CD14-positive monocyte (primary cell): ENCODE results near the gene GLRX5. TPM values are rescaled to one million over a fixed set of nuclear protein-coding genes. Genes with fewer than 3 reads are reported as not detected.

Experiments
- DNase-seq, 3 donors: peaks; one replicate each; pipeline ENCODE4 v3.0.0-alpha.2; 2011 to 2022
- H2AFZ ChIP-seq: 2 replicates; pipeline ENCODE4 v1.6.0; 2012; ENCODE audit warnings: mild to moderate bottlenecking, low read depth, low read length, inconsistent platforms; ENCODE audit not compliant: insufficient read depth, poor library complexity, severe bottlenecking
- H3K27ac ChIP-seq, 2 donors: 1 replicate in 1 of 2; 2 replicates in 1 of 2; pipeline ENCODE4 v1.5.1; 2012 to 2013; ENCODE audit warnings: low read length in 2 of 2, control low read depth in 1 of 2, inconsistent platforms in 1 of 2, low read depth in 1 of 2, mild to moderate bottlenecking in 1 of 2
- H3K27me3 ChIP-seq, 2 donors: one replicate each; pipeline versions ENCODE4 v1.6.0 to v1.6.1; 2011 to 2013; ENCODE audit warnings: low read length in 2 of 2; ENCODE audit not compliant: control insufficient read depth in 2 of 2, insufficient read depth in 2 of 2
- H3K36me3 ChIP-seq, 2 donors: replicated peaks in 1 of 2; 1 replicate in 1 of 2; 2 replicates in 1 of 2; pipeline versions ENCODE4 v1.5.1 to v1.6.1; 2012 to 2013; ENCODE audit warnings: low read length in 2 of 2, control low read depth in 1 of 2, inconsistent platforms in 1 of 2, mild to moderate bottlenecking in 1 of 2; ENCODE audit not compliant: insufficient read depth in 2 of 2, control insufficient read depth in 1 of 2
- H3K4me1 ChIP-seq, 2 donors: 1 replicate in 1 of 2; 2 replicates in 1 of 2; pipeline versions ENCODE4 v1.5.1 to v1.6.1; 2012 to 2013; ENCODE audit warnings: low read length in 2 of 2, control low read depth in 1 of 2, inconsistent platforms in 1 of 2, mild to moderate bottlenecking in 1 of 2, moderate library complexity in 1 of 2; ENCODE audit not compliant: insufficient read depth in 2 of 2, control insufficient read depth in 1 of 2
- H3K4me2 ChIP-seq: replicated peaks from 2 replicates; pipeline ENCODE3; 2012; ENCODE audit warnings: low read length, moderate library complexity, mild to moderate bottlenecking; ENCODE audit not compliant: poor library complexity, severe bottlenecking; ENCODE audit errors: extremely low read depth
- H3K4me3 ChIP-seq, 3 experiments: fragments of 200-600 bp in 1 of 3; sonication (generic) in 1 of 3; replicated peaks in 1 of 3; 1 replicate in 2 of 3; 2 replicates in 1 of 3; pipeline ENCODE4 v1.5.1; 2011 to 2013; ENCODE audit warnings: low read length in 3 of 3, mild to moderate bottlenecking in 3 of 3, control low read depth in 2 of 3, low read depth in 2 of 3, inconsistent platforms in 1 of 3, moderate library complexity in 1 of 3
- H3K79me2 ChIP-seq: 2 replicates; pipeline ENCODE4 v1.6.0; 2012; ENCODE audit warnings: mild to moderate bottlenecking, control low read depth, inconsistent platforms, low read length, moderate library complexity; ENCODE audit not compliant: insufficient read depth
- H3K9ac ChIP-seq: 2 replicates; pipeline ENCODE4 v1.6.0; 2017; ENCODE audit warnings: low read length, mild to moderate bottlenecking; ENCODE audit not compliant: insufficient read depth, poor library complexity, severe bottlenecking
- H3K9me3 ChIP-seq, 2 donors: replicated peaks in 1 of 2; 1 replicate in 1 of 2; 2 replicates in 1 of 2; pipeline versions ENCODE4 v1.5.1 to v1.6.1; 2012 to 2013; ENCODE audit warnings: low read length in 2 of 2, control low read depth in 1 of 2; ENCODE audit not compliant: control insufficient read depth in 1 of 2, insufficient read depth in 1 of 2
- H4K20me1 ChIP-seq: 2 replicates; pipeline ENCODE4 v1.6.0; 2012; ENCODE audit warnings: mild to moderate bottlenecking, low read length, control low read depth, moderate library complexity; ENCODE audit not compliant: insufficient read depth
- H3K27ac Mint-ChIP-seq, 7 donors: one replicate each; pipeline ENCODE4 v1.8.0; 2020; ENCODE audit warnings: mild to moderate bottlenecking in 7 of 7, mixed read lengths in 7 of 7, moderate library complexity in 6 of 7, inconsistent platforms in 2 of 7
- H3K27me3 Mint-ChIP-seq, 3 donors: one replicate each; pipeline ENCODE4 v1.8.0; 2021 to 2022; ENCODE audit warnings: low read depth in 3 of 3, mild to moderate bottlenecking in 3 of 3, mixed read lengths in 3 of 3, moderate library complexity in 3 of 3, inconsistent platforms in 1 of 3
- H3K36me3 Mint-ChIP-seq, 2 donors: one replicate each; pipeline ENCODE4 v1.8.0; 2020; ENCODE audit warnings: mixed read lengths in 2 of 2, inconsistent platforms in 1 of 2, mild to moderate bottlenecking in 1 of 2
- H3K4me1 Mint-ChIP-seq: one replicate; pipeline ENCODE4 v1.8.0; 2020; ENCODE audit warnings: mild to moderate bottlenecking, mixed read lengths
- H3K4me3 Mint-ChIP-seq, 2 donors: one replicate each; pipeline ENCODE4 v1.8.0; 2020; ENCODE audit warnings: mild to moderate bottlenecking in 2 of 2, mixed read lengths in 2 of 2, moderate library complexity in 1 of 2
- H3K9me3 Mint-ChIP-seq, 7 donors: one replicate each; pipeline ENCODE4 v1.8.0; 2020 to 2022; ENCODE audit warnings: mixed read lengths in 7 of 7, mild to moderate bottlenecking in 6 of 7, moderate library complexity in 6 of 7, inconsistent platforms in 2 of 7
- WGBS: methylation state at CpG from one replicate; pipeline ENCODE4 v1.1.5; 2013; ENCODE audit warnings: missing lambda C conversion rate; ENCODE audit not compliant: insufficient coverage; 5-methylcytosine and 5-hydroxymethylcytosine counted together
- intact Hi-C, 2 donors: fragments of 100-400 bp; cut with micrococcal nuclease; formaldehyde crosslinking; loops; one replicate each; pipeline versions ENCODE4 v1.15.0 to v1.15.1; 2023
- polyA plus RNA-seq, 3 donors: library from polyadenylated mRNA; depleted of rRNA in 1 of 3; unstranded in 2 of 3; stranded (reverse) in 1 of 3; fragments of 300-500 nt in 2 of 3; fragments of >200 nt in 1 of 3; fragmentation: Illumina TruSeq in 2 of 3; gene quantifications; 1 replicate in 2 of 3; 2 replicates in 1 of 3; pipeline ENCODE4 v1.2.3, GENCODE V29; 2012 to 2021
- TF ChIP-seq, protein P1 (sequence below): fragments of 200-600 bp; IDR thresholded peaks from one replicate; pipeline ENCODE4 v1.8.0; 2022; ENCODE audit warnings: antibody characterized with exemption, mild to moderate bottlenecking

Gene GLRX5
- polyA plus RNA-seq, 3 donors = 10.9 to 43.1 (median 31.1) TPM

DNA sequence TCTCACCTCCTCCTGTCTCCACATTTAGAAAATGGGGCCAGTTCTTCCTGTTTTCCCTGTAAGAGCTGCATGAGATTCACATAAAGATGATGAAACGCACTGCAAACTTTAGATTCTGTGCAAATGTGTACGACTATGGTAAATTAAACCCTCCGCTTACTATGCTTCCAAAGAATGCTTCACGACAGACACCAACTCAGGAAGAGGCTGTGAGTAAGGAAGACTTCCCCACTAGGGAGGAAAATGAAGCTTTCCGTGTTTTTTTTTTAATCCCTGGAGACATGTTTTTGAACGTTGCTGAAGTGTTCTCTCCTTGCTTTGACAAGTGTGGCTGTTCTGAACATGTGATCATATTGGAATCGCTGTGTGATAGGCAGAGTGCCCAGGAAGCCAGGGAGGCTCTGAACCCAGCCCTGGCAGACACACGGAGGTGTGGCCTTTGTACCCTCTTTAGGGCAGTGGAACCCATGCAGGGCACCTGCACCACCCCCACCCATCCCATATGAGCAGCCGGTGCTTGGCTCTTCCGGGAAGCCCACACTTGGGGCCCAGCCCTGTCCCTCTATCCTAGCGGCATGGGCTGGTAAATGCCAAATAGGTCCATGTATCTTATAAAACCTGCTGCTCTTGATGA, 10.9 kb upstream of the GLRX5 start:
- H3K9me3 ChIP-seq = no peaks in the 10 kb centered on the region
- 50% methylated on average over 7 of the region's 11 CpGs for WGBS
- peaks cover 34% of the 10 kb centered on the region for H3K79me2 ChIP-seq
- H2AFZ ChIP-seq = peak overlapping the region; percentile 60
- peaks cover 0 to 5% (median 0%) of the 10 kb centered on the region in 3 donors for H3K27me3 Mint-ChIP-seq
- H3K36me3 Mint-ChIP-seq = peaks cover 0 to 3% of the 10 kb centered on the region in 2 donors
- H3K4me1 ChIP-seq = peaks cover 73 to 87% of the 10 kb centered on the region in 2 donors
- H3K36me3 ChIP-seq = no peaks in the 10 kb centered on the region
- peak in 2 of 3 donors; percentile 29 to 35 for DNase-seq
- peak overlapping the region; percentile 72 for H3K4me2 ChIP-seq
- peak overlapping the region; percentile 16 to 68 (median 36) for H3K4me3 ChIP-seq
- TF ChIP-seq, protein P1, sequence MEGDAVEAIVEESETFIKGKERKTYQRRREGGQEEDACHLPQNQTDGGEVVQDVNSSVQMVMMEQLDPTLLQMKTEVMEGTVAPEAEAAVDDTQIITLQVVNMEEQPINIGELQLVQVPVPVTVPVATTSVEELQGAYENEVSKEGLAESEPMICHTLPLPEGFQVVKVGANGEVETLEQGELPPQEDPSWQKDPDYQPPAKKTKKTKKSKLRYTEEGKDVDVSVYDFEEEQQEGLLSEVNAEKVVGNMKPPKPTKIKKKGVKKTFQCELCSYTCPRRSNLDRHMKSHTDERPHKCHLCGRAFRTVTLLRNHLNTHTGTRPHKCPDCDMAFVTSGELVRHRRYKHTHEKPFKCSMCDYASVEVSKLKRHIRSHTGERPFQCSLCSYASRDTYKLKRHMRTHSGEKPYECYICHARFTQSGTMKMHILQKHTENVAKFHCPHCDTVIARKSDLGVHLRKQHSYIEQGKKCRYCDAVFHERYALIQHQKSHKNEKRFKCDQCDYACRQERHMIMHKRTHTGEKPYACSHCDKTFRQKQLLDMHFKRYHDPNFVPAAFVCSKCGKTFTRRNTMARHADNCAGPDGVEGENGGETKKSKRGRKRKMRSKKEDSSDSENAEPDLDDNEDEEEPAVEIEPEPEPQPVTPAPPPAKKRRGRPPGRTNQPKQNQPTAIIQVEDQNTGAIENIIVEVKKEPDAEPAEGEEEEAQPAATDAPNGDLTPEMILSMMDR = no peak
- peak overlapping the region; percentile 70 to 91 for H3K4me3 Mint-ChIP-seq
- H3K4me1 Mint-ChIP-seq = peaks cover 77% of the 10 kb centered on the region
- H3K27me3 ChIP-seq = no peaks in the 10 kb centered on the region
- peaks cover 4% of the 10 kb centered on the region for H4K20me1 ChIP-seq
- peak overlapping the region; percentile 89 to 96 (median 94) for H3K27ac Mint-ChIP-seq
- H3K9me3 Mint-ChIP-seq = no peaks in the 10 kb centered on the region
- intact Hi-C loops = loop anchor here in 1 of 2 donors (2.0 kb wide), 1 partner anchor 209 kb away; no protein-coding TSS in a partner anchor
- H3K9ac ChIP-seq = peak overlapping the region; percentile 23
- peak overlapping the region; percentile 57 to 85 for H3K27ac ChIP-seq

DNA sequence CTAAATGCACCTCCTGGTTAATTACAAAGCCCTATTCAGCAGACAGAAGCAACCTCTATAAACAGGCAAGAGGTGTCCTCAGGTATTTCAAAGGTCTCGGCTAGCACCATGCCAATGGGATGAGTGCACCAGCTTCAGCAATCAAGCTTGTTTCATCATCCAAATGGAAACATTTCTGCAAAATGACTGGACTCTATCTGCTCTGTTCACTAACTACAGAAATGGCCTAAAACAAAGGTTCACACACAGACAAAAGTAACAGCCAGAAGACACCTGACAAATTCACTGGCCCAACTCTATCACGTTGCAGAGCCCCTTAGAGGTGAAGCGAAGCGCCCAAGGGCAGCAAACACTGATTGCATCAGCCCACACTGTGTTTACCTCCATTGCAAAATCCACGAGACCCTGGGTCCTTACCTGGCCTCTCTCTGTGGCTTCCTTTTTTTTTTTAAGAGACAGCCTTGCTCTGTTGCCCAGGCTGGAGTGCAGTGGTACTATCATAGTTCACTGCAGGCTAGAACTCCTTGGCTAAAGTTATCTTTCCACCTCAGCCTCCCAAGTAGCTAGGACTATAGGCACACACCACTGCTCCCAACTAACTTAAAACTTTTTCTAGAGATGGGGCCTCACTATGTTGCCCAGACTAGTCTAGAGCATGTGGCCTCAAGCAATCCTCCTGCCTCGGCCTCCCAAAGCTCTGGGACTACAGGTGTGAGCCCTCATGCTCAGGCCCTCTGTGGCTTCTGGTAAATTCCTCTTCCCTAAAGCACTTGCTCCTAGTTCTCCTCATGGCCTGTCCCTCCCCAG, 9.9 kb upstream of the GLRX5 start:
- Histone ChIP-seq H4K20me1 (peaks cover 4% of the 10 kb centered on the region), H3K36me3 (peaks cover 0 to 8% of the 10 kb centered on the region in 2 donors), H3K4me1 (peaks cover 64 to 77% of the 10 kb centered on the region in 2 donors), H3K79me2 (peaks cover 44% of the 10 kb centered on the region), H3K4me2 (peak overlapping the region; percentile 5), H3K27me3 (no peaks in the 10 kb centered on the region), H2AFZ (no peak overlapping the region), H3K4me3 (peak overlapping the region in 1 of 3 experiments; percentile 68), H3K9me3 (no peaks in the 10 kb centered on the region), H3K27ac (peak overlapping the region in 1 of 2 donors; percentile 85), H3K9ac (no peak overlapping the region)
- Mint-ChIP-seq H3K27ac (peak overlapping the region; percentile 14 to 88 (median 75)), H3K27me3 (peaks cover 0 to 3% (median 0%) of the 10 kb centered on the region in 3 donors), H3K9me3 (no peaks in the 10 kb centered on the region), H3K4me1 (peaks cover 67% of the 10 kb centered on the region), H3K36me3 (peaks cover 0 to 13% of the 10 kb centered on the region in 2 donors), H3K4me3 (no peak overlapping the region)
- DNase-seq = no peak
- 58% methylated on average over 6 of the region's 6 CpGs for WGBS
- TF ChIP-seq, protein P1 = no peak
- intact Hi-C loops = loop anchor here in 1 of 2 donors (5.0 kb wide), 1 partner anchor 83 kb away; no protein-coding TSS in a partner anchor
